NOMO-1 treated with dmso at 0.1 percent for 144 hours (cell line): ENCODE results near the gene RBM33.
"Not testable (repeated sequence)": the region's sequence is repeated elsewhere in the genome, so short reads cannot be mapped to it uniquely, and the experiment has no call there.

Experiments used
- DNase-seq: peaks from one replicate; lab custom pipeline; 2025; ENCODE audit not compliant: unreplicated experiment; lab: John Stamatoyannopoulos, UW

The RBM33 gene, protein sequence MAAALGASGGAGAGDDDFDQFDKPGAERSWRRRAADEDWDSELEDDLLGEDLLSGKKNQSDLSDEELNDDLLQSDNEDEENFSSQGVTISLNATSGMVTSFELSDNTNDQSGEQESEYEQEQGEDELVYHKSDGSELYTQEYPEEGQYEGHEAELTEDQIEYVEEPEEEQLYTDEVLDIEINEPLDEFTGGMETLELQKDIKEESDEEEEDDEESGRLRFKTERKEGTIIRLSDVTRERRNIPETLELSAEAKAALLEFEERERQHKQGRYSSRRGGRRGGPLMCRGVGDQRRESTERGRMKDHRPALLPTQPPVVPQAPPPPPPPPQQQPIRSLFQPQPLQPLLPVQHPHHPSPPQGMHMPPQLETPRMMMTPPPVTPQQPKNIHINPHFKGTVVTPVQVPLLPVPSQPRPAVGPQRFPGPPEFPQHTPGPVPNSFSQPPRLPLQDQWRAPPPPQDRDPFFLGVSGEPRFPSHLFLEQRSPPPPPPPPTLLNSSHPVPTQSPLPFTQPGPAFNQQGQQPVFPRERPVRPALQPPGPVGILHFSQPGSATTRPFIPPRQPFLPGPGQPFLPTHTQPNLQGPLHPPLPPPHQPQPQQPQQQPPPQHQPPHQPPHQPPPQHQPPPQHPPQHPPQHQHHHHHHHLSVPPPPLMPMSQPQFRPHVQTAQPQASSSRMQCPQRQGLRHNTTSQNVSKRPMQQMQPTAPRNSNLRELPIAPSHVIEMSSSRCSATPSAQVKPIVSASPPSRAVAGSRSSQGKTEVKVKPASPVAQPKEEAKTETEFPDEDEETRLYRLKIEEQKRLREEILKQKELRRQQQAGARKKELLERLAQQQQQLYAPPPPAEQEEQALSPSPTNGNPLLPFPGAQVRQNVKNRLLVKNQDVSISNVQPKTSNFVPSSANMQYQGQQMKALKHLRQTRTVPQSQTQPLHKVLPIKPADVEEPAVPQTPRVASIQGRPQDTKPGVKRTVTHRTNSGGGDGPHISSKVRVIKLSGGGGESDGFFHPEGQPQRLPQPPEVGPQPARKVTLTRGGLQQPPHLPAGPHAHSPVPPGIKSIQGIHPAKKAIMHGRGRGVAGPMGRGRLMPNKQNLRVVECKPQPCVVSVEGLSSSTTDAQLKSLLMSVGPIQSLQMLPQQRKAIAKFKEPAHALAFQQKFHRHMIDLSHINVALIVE

DNA sequence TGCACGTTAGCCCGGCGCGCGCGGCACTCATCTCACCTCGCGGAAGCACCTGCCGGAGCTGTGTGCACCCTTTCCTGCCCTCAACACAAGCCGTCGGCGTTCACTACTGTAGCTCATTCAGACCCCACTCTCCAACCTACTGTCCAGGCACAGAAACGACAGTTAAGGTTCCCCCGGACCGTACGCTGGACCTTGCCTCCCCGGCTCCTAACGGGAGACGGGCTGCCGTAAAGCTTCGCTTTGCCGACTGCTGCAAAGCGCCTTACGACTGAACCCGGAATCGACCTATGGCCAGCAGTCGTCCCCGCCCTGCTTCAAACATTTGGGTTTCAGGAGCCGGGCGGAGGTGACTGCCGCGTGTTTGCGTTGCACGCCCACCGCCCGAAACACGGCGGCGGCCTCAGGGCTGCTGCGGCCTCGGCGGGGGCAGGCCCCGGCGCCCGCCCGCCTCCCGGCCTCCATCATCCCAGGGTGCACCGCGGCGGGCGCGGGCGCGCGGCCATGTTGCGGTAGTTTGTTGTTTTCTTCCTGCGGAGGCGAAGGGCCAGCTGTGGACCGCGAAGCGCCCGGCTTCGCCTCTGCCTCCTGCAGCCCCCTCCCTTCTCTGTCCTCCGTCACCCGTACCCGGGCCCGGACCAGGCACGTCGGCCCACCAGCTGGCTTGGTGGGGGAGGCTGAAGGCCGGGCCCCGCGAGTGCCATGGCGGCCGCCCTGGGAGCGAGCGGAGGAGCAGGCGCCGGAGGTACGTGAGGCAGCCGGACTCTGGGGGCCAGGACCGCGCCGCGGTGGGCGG lies at the start of gene RBM33:
TSS of gene RBM33 (plus strand) at position 484 of the 793 bp plus-strand sequence. CDS start at position 700, 216 bp downstream.
- peak; percentile 63 for DNase-seq

GRCh38 chr7:155594961-155595366 lies 49.5 kb upstream of the RBM33 start:
- peak; percentile 43 for DNase-seq

DNA sequence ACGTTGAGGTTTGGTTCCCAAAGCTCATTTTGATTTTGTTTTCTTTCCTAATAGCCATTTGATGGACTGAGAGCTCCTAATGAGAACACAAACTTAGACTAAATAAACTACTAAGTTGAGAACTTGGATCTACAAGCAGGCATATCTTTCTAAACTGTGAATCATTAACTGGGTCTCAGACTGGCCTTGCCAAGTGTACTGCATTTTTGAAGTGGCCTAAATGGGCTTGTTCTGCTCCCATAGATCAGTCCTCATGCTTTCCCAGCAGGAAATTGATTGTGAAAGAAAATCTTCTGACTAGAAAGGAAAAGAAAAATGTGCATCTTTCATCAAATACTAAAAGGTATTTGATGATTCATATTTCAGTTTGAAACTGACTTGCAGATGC lies 46.7 kb upstream of the RBM33 start:
- no peak for DNase-seq

DNA sequence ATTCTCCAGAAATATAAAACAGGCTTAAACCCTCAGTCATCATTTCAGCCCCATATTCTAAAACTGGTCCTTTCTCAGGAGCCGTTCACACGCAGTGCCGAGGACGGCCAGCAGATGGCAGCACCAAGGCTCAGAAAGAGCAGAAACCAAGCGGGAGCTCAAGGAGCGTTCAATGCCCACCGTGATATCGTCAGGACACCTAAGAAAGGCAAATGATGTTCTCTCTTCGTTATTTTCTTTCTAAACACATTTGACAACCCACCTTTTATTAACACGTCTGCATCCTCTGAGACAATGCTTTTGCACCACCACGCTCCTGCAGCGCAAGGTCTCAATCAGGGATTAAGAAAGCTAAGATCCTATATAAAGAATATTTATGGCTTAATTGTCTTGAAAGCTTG lies 45.7 kb upstream of the RBM33 start:
- no peak for DNase-seq

- no peak for DNase-seq
Observed at GRCh38 chr7:155602156-155602555, 42.3 kb upstream of the RBM33 start.

DNA sequence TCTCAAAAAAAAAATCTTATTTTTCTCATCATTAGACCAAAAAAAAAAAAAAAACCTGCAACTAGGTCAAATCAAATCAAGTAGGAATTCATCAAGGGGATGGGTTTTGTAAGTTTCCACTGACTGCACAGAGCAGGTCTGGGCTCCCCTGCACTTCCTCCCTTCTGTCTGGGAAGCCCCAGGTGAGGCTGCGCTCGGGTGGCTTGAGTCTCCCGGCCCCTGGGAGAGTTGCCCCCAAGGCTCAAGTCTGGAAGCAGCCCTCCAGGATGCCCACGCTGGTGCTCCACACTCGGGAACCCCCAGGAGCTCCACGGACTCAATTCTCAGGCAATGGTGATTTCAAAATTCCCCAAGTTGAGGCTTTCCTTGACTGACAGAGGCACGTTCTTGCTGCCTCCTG lies 41.7 kb upstream of the RBM33 start:
- no peak for DNase-seq

DNA sequence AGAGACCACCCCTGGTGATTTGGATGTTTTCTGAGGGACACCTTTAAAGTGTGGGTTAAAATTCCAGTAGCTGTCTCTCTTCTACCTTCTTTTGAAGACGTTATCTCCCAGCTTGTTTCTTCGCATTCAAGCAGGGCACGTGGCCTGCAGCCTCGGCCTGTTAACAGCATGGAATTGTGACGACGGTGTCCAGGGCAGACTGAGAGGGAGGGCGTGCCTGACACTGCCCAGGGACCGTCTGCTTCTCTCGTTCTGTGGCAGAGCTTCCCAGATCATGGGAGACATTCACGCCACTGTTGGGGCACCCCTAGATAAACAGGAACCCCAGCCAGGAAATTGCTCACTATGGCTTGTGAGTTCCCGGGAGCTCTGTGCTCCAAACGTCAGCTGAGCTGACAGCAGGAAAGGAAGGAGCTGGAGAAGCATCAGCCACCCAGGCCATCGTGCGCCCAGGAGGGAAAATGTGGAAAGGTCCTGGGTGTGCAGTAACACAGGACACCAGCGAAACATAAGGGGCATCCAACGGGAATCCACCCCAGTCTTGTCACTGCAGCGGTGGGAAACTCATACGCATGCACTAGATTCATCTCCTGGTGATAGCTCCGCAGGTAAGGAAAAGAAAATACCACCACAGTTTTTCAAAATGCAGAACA lies 41.1 kb upstream of the RBM33 start:
- no peak for DNase-seq

DNA sequence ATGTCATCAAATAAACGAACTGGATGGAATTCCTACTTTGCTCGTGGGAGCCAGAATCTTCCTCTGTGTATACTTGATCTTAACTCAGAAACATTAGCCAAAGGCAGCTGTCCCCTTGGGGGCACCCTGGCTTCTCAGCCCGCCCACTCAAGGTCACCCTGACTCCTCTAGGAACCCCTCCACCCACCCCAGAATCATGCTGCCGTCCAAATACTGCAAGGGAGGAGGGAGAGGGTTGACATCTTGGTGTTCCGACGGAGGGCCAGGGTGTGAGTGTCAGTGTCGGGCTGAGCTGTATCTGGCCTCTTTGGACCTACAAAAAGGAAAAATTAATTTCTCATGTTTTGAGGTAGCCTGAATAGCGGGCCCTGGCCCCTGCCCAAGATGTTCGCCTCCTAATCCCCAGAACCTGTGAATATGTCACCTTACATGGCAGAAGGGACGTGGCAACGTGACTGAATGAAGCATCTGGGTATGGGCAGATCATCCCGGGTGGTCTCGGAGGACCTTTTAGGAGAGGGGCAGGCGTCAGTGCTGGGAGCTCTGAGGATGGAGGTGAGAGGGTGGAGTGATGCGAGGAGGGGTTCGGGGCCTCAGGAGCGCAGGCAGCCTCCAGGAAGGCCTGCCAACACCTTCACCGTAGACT lies 40.5 kb upstream of the RBM33 start:
- DNase-seq: no peak

DNA sequence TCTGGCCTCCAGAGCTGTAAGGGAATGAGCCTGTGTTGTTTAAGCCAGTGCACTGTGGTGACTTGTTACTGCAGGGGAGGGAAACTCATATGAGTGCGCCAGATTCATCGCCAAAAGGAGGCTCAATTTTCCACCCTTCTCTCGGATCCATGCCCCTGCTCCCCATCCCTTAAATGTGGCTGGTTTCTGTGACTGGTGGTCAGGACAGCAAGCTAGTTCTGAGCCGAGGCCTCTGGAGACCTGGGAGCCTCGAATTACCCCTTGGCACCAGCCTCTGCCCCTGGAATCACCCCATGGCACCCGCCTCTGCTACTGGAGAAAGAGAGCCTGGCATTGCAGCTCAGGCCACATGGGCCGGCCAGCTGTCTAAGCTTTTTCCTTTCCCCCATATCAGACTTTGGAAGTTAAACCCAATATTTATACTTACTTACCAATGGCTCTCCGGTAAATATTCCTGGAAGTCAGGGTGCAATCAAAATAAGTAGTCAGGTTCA lies 39.9 kb upstream of the RBM33 start:
- no peak for DNase-seq

GRCh38 chr7:155609185-155609584 lies 35.3 kb upstream of the RBM33 start:
- no peak for DNase-seq

DNA sequence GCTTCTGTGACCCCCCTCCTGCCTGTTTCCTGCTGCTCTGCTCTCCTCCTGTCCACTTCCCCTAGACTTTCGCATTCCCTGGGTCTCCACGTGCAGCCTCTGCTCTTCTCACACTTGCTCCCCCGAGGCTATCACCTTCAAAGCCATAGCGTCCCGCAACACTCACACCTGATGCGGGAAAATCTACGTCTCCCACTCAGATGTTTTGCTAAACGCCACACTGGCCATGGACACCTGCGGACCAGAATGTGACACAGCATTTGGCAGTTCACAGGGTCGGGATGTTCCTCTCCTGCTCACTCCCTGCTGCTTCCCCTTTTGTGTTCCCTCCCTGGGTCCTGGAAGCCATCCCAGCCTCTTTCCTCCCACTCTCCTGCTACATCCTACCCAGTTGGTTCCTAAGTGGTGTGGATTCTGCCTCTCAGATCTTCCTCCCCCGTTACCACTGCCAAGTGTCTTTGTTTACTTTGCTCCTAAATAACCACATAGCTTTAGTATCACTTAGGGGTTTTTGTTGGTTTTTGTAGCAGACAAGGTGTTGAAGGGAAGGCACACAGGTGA lies 33.7 kb upstream of the RBM33 start:
- no peak for DNase-seq

DNA sequence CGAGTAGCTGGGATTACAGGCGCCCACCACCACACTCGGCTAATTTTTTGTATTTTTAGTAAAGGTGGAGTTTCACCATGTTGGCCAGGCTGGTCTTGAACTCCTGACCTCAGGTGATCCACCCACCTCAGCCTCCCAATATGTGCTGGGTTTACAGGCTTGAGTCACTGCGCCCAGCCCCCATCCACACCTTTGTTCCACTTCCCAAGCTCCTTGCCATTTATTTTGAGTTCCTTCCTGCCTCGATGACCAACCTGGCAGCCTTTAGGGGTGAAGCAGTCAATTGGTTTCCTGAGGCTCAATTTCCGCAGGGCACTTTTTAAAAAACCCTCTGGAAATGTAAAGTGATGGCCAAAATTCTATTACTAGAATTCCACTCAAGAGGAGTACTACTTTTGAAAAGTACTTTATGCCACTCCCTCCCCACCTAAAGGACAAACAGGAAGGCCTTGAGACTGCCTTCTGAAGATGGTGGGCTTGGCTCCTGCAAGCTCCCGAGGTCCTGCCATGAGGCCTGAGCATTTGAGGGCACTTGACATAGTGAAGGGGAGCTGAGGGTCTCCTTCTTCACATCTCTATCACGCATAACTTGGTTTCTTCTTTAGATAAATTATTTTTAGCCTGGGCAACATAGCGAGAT lies 32.5 kb upstream of the RBM33 start:
- DNase-seq: no peak

- DNase-seq: no peak
Observed at GRCh38 chr7:155612658-155613057, 31.8 kb upstream of the RBM33 start.

DNA sequence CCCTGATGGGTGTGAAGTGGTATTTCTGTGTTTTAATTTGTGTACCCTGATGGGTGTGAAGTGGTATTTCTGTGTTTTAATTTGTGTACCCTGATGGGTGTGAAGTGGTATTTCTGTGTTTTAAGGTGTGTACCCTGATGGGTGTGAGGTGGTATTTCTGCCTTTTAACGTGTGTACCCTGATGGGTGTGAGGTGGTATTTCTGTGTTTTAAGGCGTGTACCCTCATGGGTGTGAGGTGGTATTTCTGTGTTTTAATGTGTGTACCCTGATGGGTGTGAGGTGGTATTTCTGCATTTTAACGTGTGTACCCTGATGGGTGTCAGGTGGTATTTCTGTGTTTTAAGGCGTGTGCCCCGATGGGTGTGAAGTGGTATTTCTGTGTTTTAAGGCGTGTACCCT lies 29.4 kb upstream of the RBM33 start:
- not testable (repeated sequence) for DNase-seq

- no peak for DNase-seq
Observed at GRCh38 chr7:155618708-155619633, 25.5 kb upstream of the RBM33 start.

DNA sequence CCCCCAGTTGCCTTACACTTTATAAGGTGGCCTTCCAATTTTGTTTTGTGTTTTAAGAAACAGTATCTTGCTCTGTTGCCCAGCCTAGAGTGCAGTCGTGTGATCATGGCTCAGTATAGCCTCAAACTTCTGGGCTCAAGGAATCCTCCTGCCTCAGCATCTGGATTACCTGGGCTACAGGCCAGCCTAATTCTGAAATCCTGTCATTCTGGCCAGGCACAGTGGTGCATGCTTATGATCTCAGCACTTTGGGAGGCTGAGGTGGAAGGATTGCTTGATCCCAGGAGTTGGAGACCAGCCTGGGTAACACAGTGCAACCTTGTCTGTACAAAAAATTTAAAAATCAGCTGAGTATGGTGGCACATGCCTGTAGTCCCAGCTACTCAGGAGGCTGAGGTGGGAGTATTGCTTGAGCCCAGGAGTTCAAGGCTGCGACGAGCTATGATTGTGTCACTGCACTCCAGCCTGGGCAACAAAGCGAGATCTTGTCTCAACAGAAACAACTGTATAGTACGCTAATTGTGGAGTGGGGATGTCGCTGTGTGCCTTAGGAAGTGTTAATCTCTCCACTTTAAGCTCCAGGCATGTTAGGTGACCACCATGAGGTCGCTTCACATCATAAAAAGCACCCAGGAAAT lies 24.7 kb upstream of the RBM33 start:
- no peak for DNase-seq

GRCh38 chr7:155620497-155620896 lies 24.0 kb upstream of the RBM33 start:
- no peak for DNase-seq
